ENCODE measurements around the gene ACE2. TPM values are rescaled to one million over a fixed set of nuclear protein-coding genes. Genes with fewer than 3 reads are reported as not detected.

Gene ACE2
- total RNA-seq, 2 experiments from 2014 or later, result not detected

DNA sequence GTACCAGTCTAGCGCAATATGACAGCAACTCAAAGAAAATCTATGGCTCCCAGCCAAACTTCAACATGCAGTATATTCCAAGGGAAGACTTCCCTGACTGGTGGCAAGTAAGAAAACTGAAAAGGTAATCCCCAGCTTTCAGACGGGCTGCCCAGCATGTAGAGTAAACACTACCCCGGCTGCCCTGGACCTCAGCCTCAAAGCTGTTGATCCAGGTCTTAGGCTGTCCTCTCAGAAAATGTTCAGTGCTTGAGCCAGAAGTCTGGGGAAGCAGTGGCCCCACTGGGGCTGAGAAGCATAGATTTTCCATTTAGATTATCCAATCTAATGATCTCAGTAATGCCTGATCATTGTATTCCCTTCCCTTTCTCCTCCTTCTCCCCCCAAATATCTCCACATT is 78.3 kb downstream of the ACE2 start:
- CTCF ChIA-PET, result interaction anchor here (1.6 kb wide), 1 partner anchor 19 kb away, joined by 3 read pairs; no protein-coding TSS in a partner anchor
- POLR2A ChIA-PET, result no interaction called here

DNA sequence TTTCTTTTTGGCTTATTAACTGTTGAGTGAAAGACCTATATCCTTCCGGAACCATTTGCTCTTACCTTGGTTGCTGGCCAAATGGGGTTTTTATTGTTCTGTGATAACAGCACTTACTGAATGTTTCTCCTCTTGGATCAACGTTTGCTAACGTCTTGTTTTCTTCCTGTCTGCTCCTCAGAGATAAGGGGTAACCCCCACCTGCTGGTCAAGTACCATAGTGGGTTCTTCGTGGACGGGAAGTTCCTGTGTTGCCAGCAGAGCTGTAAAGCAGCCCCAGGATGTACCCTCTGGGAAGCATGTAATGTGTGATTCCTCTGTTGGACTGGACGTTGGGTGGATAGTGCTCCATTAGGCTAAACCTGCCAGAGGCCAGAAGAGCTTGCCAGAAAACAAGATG is 84.8 kb downstream of the ACE2 start:
- POLR2A ChIA-PET, result no interaction called here
- CTCF ChIA-PET, result no interaction called here

DNA sequence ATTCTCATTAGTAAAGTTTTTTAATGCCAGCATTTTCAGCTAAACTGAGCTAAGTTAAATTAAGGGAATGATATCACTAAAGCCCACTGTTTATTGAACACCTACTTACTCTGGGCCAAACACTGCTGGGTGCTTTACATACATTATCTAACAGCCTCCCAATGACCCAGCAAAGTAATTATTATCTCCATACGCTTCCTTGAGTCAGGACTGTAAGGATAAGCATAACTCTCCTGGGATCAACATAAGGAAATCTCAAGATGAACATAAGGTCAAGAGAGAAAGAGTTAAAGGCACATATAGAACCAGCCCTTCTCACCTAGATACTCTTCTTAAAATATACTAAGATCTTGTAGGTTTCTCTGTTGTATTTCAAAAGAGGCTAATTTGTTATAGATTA is 86.5 kb downstream of the ACE2 start:
- CTCF ChIA-PET, result no interaction called here
- POLR2A ChIA-PET, result no interaction called here

DNA sequence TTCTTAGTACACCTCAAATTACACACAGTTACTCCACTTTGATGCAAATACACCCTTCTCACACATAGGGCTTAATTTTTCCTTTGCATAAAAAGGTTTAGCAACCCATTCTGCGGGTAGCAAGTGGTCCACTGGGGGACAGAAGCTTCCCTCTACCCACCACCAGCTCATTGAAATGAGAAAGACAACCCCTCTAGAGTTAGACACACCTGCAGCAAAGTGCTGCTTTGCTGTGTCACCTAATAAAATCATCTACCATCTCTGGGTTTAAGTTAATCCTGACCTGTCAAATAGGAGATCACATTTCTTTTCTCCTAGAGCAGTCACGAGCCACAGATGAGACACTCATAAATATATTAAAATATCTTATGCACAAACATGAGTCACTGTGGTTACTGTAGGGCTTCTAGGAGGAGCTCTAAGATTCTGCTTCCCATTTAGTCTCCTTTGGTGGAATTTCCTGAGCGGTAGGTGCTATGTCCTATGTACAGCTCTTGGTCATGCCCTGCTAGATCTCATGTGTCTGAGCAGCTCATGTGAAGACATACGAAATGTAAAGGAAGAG is 88.3 kb downstream of the ACE2 start:
- POLR2A ChIA-PET, result no interaction called here

DNA sequence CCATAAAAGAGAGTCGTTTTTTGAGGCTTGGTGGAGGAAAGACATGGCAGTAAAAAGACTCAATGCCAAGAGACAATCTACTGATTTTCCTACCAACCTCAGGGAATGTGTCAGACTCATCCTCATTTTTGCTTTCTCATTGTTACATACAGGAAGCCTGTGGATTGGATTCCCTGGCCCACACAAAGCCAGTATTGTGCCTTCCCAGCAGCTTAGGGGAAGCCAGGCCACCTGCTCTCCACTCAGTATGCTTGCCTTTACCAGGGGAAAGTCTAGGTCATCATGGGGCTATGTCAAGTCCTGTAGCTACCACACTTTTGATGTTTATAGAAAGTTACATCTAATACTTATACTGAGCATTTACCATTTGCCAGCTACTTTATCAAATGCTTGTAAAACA is 89.2 kb downstream of the ACE2 start:
- ChIA-PET CTCF (no interaction called here), POLR2A (no interaction called here)

More for the DNA sequence above, 88.3 kb downstream of the ACE2 start:
- CTCF ChIA-PET, result no interaction called here

Other genes with a start within 250 kb of the ACE2 start
- not detected for gene VEGFD, start 216.5 kb downstream of the ACE2 start, total RNA-seq
- 1 to 10 TPM; 1.7 to 2.1 TPM for gene PIR, start 107.6 kb downstream of the ACE2 start, total RNA-seq
- not detected for gene BMX, start 100.2 kb downstream of the ACE2 start, total RNA-seq
- gene CLTRN, start 63.8 kb upstream of the ACE2 start, total RNA-seq, result under 1 TPM; 0.42 to 0.67 TPM
- gene CA5B, start 137.3 kb upstream of the ACE2 start, total RNA-seq, result 1 to 10 TPM; 6.0 to 7.3 TPM
- gene ZRSR2, start 189.5 kb upstream of the ACE2 start, total RNA-seq, result 10 to 100 TPM; 11.0 to 13.1 TPM